ENCODE results near the gene LRP1.

DNA sequence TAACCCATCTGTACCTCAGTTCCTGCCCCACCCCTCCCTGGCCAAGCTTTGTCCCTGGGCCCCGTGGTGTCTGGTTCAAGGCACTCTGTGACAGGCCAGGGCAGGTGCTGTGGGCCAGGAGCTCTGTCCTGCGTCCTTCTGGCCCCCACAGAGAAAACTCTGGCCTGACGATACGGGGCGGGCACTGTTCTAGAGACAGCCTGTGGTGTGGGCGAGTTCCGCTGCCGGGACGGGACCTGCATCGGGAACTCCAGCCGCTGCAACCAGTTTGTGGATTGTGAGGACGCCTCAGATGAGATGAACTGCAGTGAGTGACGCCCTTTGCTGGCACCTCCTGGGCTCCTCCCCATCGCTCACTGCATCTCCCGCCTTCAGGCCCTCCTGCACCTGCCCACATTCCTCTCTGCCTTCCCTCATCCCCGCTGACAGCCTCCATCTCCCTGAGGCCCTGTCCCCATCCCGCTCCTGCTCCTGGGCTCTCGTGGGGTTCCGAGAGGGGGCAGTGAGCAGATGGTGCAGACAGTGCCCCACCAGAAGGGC, 65.5 kb downstream of the LRP1 start:
- TF ChIP-seq, protein P1, sequence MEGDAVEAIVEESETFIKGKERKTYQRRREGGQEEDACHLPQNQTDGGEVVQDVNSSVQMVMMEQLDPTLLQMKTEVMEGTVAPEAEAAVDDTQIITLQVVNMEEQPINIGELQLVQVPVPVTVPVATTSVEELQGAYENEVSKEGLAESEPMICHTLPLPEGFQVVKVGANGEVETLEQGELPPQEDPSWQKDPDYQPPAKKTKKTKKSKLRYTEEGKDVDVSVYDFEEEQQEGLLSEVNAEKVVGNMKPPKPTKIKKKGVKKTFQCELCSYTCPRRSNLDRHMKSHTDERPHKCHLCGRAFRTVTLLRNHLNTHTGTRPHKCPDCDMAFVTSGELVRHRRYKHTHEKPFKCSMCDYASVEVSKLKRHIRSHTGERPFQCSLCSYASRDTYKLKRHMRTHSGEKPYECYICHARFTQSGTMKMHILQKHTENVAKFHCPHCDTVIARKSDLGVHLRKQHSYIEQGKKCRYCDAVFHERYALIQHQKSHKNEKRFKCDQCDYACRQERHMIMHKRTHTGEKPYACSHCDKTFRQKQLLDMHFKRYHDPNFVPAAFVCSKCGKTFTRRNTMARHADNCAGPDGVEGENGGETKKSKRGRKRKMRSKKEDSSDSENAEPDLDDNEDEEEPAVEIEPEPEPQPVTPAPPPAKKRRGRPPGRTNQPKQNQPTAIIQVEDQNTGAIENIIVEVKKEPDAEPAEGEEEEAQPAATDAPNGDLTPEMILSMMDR (optimal IDR thresholded peaks at IDR 0.05 in 1 of 3, IDR thresholded peaks at IDR 0.05 in 1 of 3, conservative IDR thresholded peaks at IDR 0.05 in 1 of 3; ENCODE audit: extremely low read depth in 1 of 3, insufficient read depth in 2 of 3, low read length in 3 of 3), result no peak
- TF ChIP-seq EZH2 (IDR thresholded peaks at IDR 0.05; ENCODE audit: low read length), result no peak
